A673 (cell line): ENCODE measurements around the gene SDS. TPM values are rescaled to one million over a fixed set of nuclear protein-coding genes. Genes with fewer than 3 reads are reported as not detected.
"Not testable (repeated sequence)": the region's sequence is repeated elsewhere in the genome, so short reads cannot be mapped to it uniquely, and the experiment has no call there.

Experiments
- BruUV-seq: library from RNA; stranded (reverse); fragments of 400-500 nt; replicated peaks from 2 replicates; lab custom pipeline; 2021; lab: Mats Ljungman, UMichigan
- CTCF ChIA-PET: fragments of 300-600 bp; sonication (Branson Sonifier 250); formaldehyde crosslinking; loops from one replicate; lab custom pipeline; 2022; ENCODE audit warnings: antibody characterized with exemption; lab: Charles Lee
- POLR2A ChIA-PET: fragments of 300-600 bp; sonication (Branson Sonifier 250); formaldehyde crosslinking; loops from one replicate; lab custom pipeline; 2022; ENCODE audit warnings: antibody characterized with exemption; ENCODE audit not compliant: low non-redundant PET; lab: Charles Lee
- DNase-seq: peaks from one replicate; pipeline ENCODE4 v3.0.0-alpha.2; 2015; ENCODE audit warnings: low spot score
- H3K27ac ChIP-seq: fragments of 200-600 bp; sonication (generic); 2 replicates; pipeline ENCODE4 v1.5.1; 2016; ENCODE audit warnings: mixed run types, low read depth, mild to moderate bottlenecking, mixed read lengths, antibody characterized with exemption, low read length; ENCODE audit not compliant: poor library complexity, severe bottlenecking
- H3K27me3 ChIP-seq: fragments of 200-600 bp; sonication (generic); replicated peaks from 2 replicates; pipeline ENCODE4 v1.6.1; 2017; ENCODE audit warnings: mixed run types, low read depth, mild to moderate bottlenecking, mixed read lengths, antibody characterized with exemption, low read length; ENCODE audit not compliant: insufficient read depth, poor library complexity
- H3K36me3 ChIP-seq: fragments of 200-600 bp; sonication (generic); 2 replicates; pipeline ENCODE4 v1.6.1; 2016; ENCODE audit warnings: mixed run types, mild to moderate bottlenecking, mixed read lengths, antibody characterized with exemption, low read length; ENCODE audit not compliant: insufficient read depth, poor library complexity, severe bottlenecking
- H3K4me1 ChIP-seq: fragments of 200-600 bp; sonication (generic); 2 replicates; pipeline ENCODE4 v1.6.1; 2017; ENCODE audit warnings: mixed run types, mild to moderate bottlenecking, mixed read lengths, antibody characterized with exemption, low read length; ENCODE audit not compliant: insufficient read depth, poor library complexity, severe bottlenecking
- H3K4me3 ChIP-seq: fragments of 200-600 bp; sonication (generic); 2 replicates; pipeline ENCODE4 v1.5.1; 2016; ENCODE audit warnings: low read depth, mixed run types, mild to moderate bottlenecking, mixed read lengths, low read length; ENCODE audit not compliant: poor library complexity, severe bottlenecking
- H3K9me3 ChIP-seq: fragments of 200-600 bp; sonication (generic); 2 replicates; pipeline ENCODE4 v1.6.1; 2016; ENCODE audit warnings: mixed run types, low read depth, mild to moderate bottlenecking, mixed read lengths, antibody characterized with exemption, low read length; ENCODE audit not compliant: poor library complexity, severe bottlenecking
- CTCF ChIP-seq: fragments of 300-800, 200-600 bp; sonication (generic); conservative IDR thresholded peaks from 2 replicates; pipeline ENCODE4 v1.5.1; 2017; ENCODE audit warnings: low read depth, mild to moderate bottlenecking, antibody characterized with exemption, low read length, moderate library complexity, mixed read lengths
- EZH2 ChIP-seq: fragments of 200-600 bp; sonication (generic); IDR thresholded peaks from 2 replicates; pipeline ENCODE4 v1.6.1; 2017; ENCODE audit warnings: borderline replicate concordance, low read depth, mild to moderate bottlenecking, mixed read lengths, antibody characterized with exemption, low read length; ENCODE audit not compliant: poor library complexity, severe bottlenecking
- intact Hi-C: fragments of 100-400 bp; cut with micrococcal nuclease; formaldehyde crosslinking; loops from one replicate; pipeline ENCODE4 v1.10.0; 2022; ENCODE audit not compliant: unreplicated experiment
- total RNA-seq: library from RNA; stranded (reverse); gene quantifications from 2 replicates; pipeline ENCODE4 v1.2.3, GENCODE V29; 2021

SDS gene
- total RNA-seq, 1 experiment from 2014 or later: not detected

GRCh38 chr12:113358381-113359132 is 45.1 kb downstream of the SDS start, which contains the start of gene PLBD2:
PLBD2 (plus strand) TSS chr12:113358587; CDS start chr12:113358601, 14 bp downstream.
- Histone ChIP-seq H3K27ac (peak within 1 kb of the TSS; percentile 83), H3K27me3 (no peaks in the 10 kb centered on the region), H3K4me3 (peak within 1 kb of the TSS; percentile 96), H3K36me3 (no peaks in the 10 kb centered on the region), H3K9me3 (no peaks in the 10 kb centered on the region), H3K4me1 (peaks cover 6% of the 10 kb centered on the region)
- ChIA-PET POLR2A (no interaction called here), CTCF (no interaction called here)
- intact Hi-C loops: no loop called here
- TF ChIP-seq EZH2 (no peak), CTCF (no peak)
- DNase-seq: peak; percentile 96
- BruUV-seq: no TSS peak

GRCh38 chr12:113354192-113354591 is 49.5 kb downstream of the SDS start:
- BruUV-seq, CTCF ChIA-PET, H3K27ac ChIP-seq, H3K9me3 ChIP-seq, H3K4me3 ChIP-seq, H3K36me3 ChIP-seq, DNase-seq, H3K27me3 ChIP-seq, H3K4me1 ChIP-seq, intact Hi-C loops: not testable (repeated sequence)
- POLR2A ChIA-PET: interaction anchor here (0.6 kb wide), 1 partner anchor 53 kb away, joined by 6 read pairs; no protein-coding TSS in a partner anchor

GRCh38 chr12:113351089-113351488 is 52.6 kb downstream of the SDS start:
- no peak for DNase-seq
- Histone ChIP-seq H3K27ac (no peak overlapping the region), H3K27me3 (no peaks in the 10 kb centered on the region), H3K4me1 (no peaks in the 10 kb centered on the region), H3K9me3 (no peaks in the 10 kb centered on the region), H3K36me3 (no peaks in the 10 kb centered on the region), H3K4me3 (no peak overlapping the region)
- TF ChIP-seq EZH2 (no peak), CTCF (no peak)
- intact Hi-C loops: no loop called here
- ChIA-PET POLR2A (interaction anchor here (0.9 kb wide), 1 partner anchor 230 kb away, joined by 3 read pairs; no protein-coding TSS in a partner anchor), CTCF (no interaction called here)
- BruUV-seq: no TSS peak
